OCI-LY1 (cell line): ENCODE measurements around the gene NR3C1.

Experiments
- CTCF ChIP-seq: fragments of 200-600 bp; sonication (generic), shearing (Covaris generic); IDR thresholded peaks from 2 replicates; pipeline ENCODE4 v1.5.1; 2017; ENCODE audit warnings: mild to moderate bottlenecking, antibody characterized with exemption, low read length, moderate library complexity, mixed read lengths
- EZH2 ChIP-seq: fragments of 200-600 bp; sonication (generic), shearing (Covaris generic); IDR thresholded peaks from 2 replicates; pipeline ENCODE4 v1.8.0; 2017; ENCODE audit warnings: borderline replicate concordance, mixed run types, mild to moderate bottlenecking, antibody characterized with exemption, low read length, moderate library complexity, mixed read lengths

- TF ChIP-seq CTCF, result no peak
- no peak for TF ChIP-seq EZH2
These were observed 97.4 kb downstream of the NR3C1 start for GRCh38 chr5:143306040-143306439.
